Peyer's patch (tissue), 4 donors: ENCODE results near the gene PFN3. TPM values are rescaled to one million over a fixed set of nuclear protein-coding genes. Genes with fewer than 3 reads are reported as not detected.
A peak's percentile ranks its signal among the peaks of the same experiment; 100 is the strongest.

Experiments used
- DNase-seq, 3 donors: peaks; one replicate each; pipeline ENCODE4 v3.0.0-alpha.2; 2017 to 2019
- H3K27ac ChIP-seq, 4 donors: fragments of 200-600 bp; sonication (generic); one replicate each; pipeline ENCODE4 v1.5.1; 2016 to 2019
- H3K27me3 ChIP-seq, 2 donors: fragments of 200-600 bp; sonication (generic); one replicate each; pipeline ENCODE4 v1.5.1; 2019
- H3K36me3 ChIP-seq, 3 donors: fragments of 200-600 bp; sonication (generic); one replicate each; pipeline ENCODE4 v1.5.1; 2016 to 2019
- H3K4me1 ChIP-seq, 4 donors: fragments of 200-600 bp; sonication (generic); one replicate each; pipeline ENCODE4 v1.5.1; 2016 to 2019
- H3K4me3 ChIP-seq, 4 donors: fragments of 200-600 bp; sonication (generic); 1 replicate in 3 of 4; 2 replicates in 1 of 4; pipeline ENCODE4 v1.5.1; 2016 to 2019; ENCODE audit warnings: mild to moderate bottlenecking in 1 of 4
- H3K9me3 ChIP-seq, 4 donors: fragments of 200-600 bp; sonication (generic); one replicate each; pipeline ENCODE4 v1.5.1; 2016 to 2019; ENCODE audit warnings: mild to moderate bottlenecking in 1 of 4
- POLR2A ChIP-seq, 2 donors: fragments of 450-650 bp; IDR thresholded peaks; one replicate each; pipeline ENCODE4 v1.5.1; 2017; ENCODE audit warnings: antibody characterized with exemption in 2 of 2, mild to moderate bottlenecking in 2 of 2, moderate library complexity in 2 of 2
- total RNA-seq, 4 donors: library from RNA; depleted of rRNA; stranded (reverse); fragments of >200 nt; gene quantifications; one replicate each; pipeline ENCODE4 v1.1.0, GENCODE V29; 2016
- TF ChIP-seq, protein P1 (sequence below), 6 experiments: fragments of 450-650 bp in 4 of 6; fragments of 200-600 bp in 2 of 6; sonication (generic) in 1 of 6; IDR thresholded peaks; one replicate each; pipeline ENCODE4 v1.5.1; 2017 to 2019; ENCODE audit warnings: antibody characterized with exemption in 6 of 6, mild to moderate bottlenecking in 3 of 6, moderate library complexity in 1 of 6

Gene PFN3
- total RNA-seq, 4 donors from 2014 or later: not detected

DNA sequence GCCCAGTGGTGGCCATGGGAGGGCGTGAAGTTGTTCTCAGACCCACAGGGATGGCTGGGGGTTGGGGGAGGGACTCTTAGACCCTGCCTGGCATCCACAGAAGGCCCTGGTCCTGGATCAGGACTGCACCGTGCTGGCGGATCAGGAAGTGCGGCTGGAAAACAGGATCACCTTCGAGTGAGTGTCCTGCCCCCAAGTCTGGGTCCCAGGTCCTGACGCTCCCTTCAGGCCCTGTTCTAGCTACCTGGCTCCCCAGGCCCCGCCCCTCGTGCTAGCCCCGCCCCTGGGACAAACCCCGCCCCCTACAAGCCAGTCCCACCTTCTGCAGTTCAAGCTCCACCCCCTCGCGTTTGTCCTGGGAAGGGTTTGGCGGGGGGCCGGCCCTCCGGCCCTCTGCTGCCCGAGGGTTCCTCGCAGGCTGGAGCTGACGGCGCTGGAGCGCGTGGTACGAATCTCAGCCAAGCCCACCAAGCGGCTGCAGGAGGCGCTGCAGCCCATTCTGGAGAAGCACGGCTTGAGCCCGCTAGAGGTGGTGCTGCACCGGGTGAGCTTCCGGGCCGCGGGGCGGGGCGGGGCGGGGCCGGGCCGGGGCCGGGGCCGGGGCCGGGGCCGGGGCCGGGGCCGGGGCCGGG is 29.9 kb downstream of the PFN3 start:
- Histone ChIP-seq H3K9me3 (no peaks in the 10 kb centered on the region), H3K27me3 (no peaks in the 10 kb centered on the region), H3K4me3 (peak overlapping the region; percentile 26 to 61 (median 46)), H3K27ac (peak overlapping the region; percentile 39 to 79 (median 66)), H3K36me3 (no peaks in the 10 kb centered on the region), H3K4me1 (peaks cover 3 to 29% (median 17%) of the 10 kb centered on the region in 4 donors)
- no peak for TF ChIP-seq POLR2A (IDR thresholded peaks at IDR 0.05)
- TF ChIP-seq, protein P1, sequence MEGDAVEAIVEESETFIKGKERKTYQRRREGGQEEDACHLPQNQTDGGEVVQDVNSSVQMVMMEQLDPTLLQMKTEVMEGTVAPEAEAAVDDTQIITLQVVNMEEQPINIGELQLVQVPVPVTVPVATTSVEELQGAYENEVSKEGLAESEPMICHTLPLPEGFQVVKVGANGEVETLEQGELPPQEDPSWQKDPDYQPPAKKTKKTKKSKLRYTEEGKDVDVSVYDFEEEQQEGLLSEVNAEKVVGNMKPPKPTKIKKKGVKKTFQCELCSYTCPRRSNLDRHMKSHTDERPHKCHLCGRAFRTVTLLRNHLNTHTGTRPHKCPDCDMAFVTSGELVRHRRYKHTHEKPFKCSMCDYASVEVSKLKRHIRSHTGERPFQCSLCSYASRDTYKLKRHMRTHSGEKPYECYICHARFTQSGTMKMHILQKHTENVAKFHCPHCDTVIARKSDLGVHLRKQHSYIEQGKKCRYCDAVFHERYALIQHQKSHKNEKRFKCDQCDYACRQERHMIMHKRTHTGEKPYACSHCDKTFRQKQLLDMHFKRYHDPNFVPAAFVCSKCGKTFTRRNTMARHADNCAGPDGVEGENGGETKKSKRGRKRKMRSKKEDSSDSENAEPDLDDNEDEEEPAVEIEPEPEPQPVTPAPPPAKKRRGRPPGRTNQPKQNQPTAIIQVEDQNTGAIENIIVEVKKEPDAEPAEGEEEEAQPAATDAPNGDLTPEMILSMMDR (IDR thresholded peaks at IDR 0.05): peak in 5 of 6 experiments; percentile 23 to 74 (median 64)
- peak; percentile 48 to 93 (median 85) for DNase-seq

DNA sequence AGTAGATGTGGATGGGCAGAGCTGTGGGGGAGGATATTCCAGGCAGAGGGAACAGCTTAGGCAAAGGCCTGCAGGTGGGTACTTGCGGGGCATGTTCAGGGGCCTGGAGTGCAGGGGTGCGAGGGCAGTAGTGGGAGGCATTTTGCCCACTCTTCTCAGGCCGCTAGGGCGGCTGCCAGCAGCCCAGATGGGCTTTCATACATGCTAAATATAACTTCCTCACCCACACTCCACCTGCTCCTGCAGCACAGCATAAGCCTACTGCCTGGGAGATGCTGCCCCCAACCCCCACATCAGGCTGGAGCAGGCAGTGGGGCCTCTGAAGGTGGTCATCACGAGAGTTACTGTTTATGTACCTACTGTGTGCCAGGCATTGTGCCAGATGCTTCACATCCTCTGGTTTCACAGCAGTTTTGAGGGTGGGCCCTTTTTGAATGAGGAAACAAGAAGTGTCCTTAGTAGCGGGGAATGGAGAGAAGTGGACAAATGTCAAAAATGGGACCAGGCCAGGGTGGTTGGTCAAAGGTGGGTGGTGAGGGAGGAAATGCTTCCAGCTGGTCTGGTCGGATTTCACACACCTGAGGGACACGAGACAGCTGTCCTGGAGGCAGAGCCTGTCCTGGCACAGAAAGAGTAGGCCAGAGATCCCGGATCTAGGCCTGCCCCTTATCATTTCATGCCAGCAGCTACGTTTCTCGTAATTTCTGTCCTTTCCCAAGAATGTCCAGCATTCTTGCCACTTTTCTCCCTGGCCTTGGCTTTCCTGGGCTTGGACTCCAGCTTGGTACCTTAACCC is 30.6 kb downstream of the PFN3 start:
- Histone ChIP-seq H3K27me3 (no peaks in the 10 kb centered on the region), H3K4me3 (no peak overlapping the region), H3K4me1 (peaks cover 3 to 31% (median 17%) of the 10 kb centered on the region in 4 donors), H3K9me3 (no peaks in the 10 kb centered on the region), H3K27ac (peak overlapping the region in 3 of 4 donors; percentile 27 to 79 (median 39)), H3K36me3 (no peaks in the 10 kb centered on the region)
- DNase-seq: no peak
- TF ChIP-seq POLR2A (IDR thresholded peaks at IDR 0.05): no peak
- TF ChIP-seq, protein P1 (IDR thresholded peaks at IDR 0.05): no peak

- H3K4me1 ChIP-seq: peaks cover 3 to 38% (median 19%) of the 10 kb centered on the region in 4 donors
- H3K27ac ChIP-seq: peak overlapping the region in 2 of 4 donors; percentile 27 to 51
- H3K36me3 ChIP-seq: no peaks in the 10 kb centered on the region
- no peaks in the 10 kb centered on the region for H3K27me3 ChIP-seq
- no peak for TF ChIP-seq POLR2A (IDR thresholded peaks at IDR 0.05)
- TF ChIP-seq, protein P1 (IDR thresholded peaks at IDR 0.05): peak; percentile 35 to 67 (median 53)
- no peaks in the 10 kb centered on the region for H3K9me3 ChIP-seq
- DNase-seq: no peak
- H3K4me3 ChIP-seq: no peak overlapping the region
These were observed 31.4 kb downstream of the PFN3 start for GRCh38 chr5:177368869-177369644.

GRCh38 chr5:177367981-177368868 is 32.2 kb downstream of the PFN3 start:
- peak overlapping the region in 1 of 4 donors; percentile 44 for H3K4me3 ChIP-seq
- DNase-seq: no peak
- no peak for TF ChIP-seq POLR2A (IDR thresholded peaks at IDR 0.05)
- TF ChIP-seq, protein P1 (IDR thresholded peaks at IDR 0.05): no peak
- H3K27me3 ChIP-seq: no peaks in the 10 kb centered on the region
- H3K27ac ChIP-seq: peak overlapping the region in 1 of 4 donors; percentile 51
- no peaks in the 10 kb centered on the region for H3K9me3 ChIP-seq
- H3K36me3 ChIP-seq: no peaks in the 10 kb centered on the region
- H3K4me1 ChIP-seq: peaks cover 3 to 45% (median 23%) of the 10 kb centered on the region in 4 donors
